Activated CD8-positive, alpha-beta memory T cell treated with anti-CD3 and anti-CD28 coated beads for 36 hours (primary cell): ENCODE measurements around the gene MAP3K9. TPM values are rescaled to one million over a fixed set of nuclear protein-coding genes. Genes with fewer than 3 reads are reported as not detected.
"Not testable (repeated sequence)": the region's sequence is repeated elsewhere in the genome, so short reads cannot be mapped to it uniquely, and the experiment has no call there.

ENCODE experiments used
- CTCF ChIA-PET: fragments of 350-600 bp; sonication (Branson Sonifier 250); formaldehyde crosslinking; loops from one replicate; lab custom pipeline; 2021; ENCODE audit warnings: antibody characterized with exemption; lab: Charles Lee
- POLR2A ChIA-PET: fragments of 350-600 bp; sonication (Branson Sonifier 250); formaldehyde crosslinking; loops from one replicate; lab custom pipeline; 2021; ENCODE audit warnings: antibody characterized with exemption; lab: Charles Lee
- total RNA-seq, 2 experiments: library from RNA; stranded (reverse); gene quantifications; one replicate each; pipeline ENCODE4 v1.2.3, GENCODE V29; 2021

Gene MAP3K9
- 1 to 10 TPM; 5.5 to 5.7 TPM for total RNA-seq

- POLR2A ChIA-PET = interaction anchor here (0.7 to 2.0 kb wide), 7 partner anchors 10 to 209 kb away, joined by 3 to 7 read pairs (median 4); partner anchors contain the start of gene PCNX1
- CTCF ChIA-PET = interaction anchor here (0.7 to 3.4 kb wide), 7 partner anchors 9 to 187 kb away, joined by 3 to 22 read pairs (median 4); no protein-coding TSS in a partner anchor
Observed at GRCh38 chr14:70809225-70810219, at the start of gene MAP3K9. Gene MAP3K9, minus strand, starts transcription at chr14:70809513. Its CDS starts 342 bp downstream, at chr14:70809171.

DNA sequence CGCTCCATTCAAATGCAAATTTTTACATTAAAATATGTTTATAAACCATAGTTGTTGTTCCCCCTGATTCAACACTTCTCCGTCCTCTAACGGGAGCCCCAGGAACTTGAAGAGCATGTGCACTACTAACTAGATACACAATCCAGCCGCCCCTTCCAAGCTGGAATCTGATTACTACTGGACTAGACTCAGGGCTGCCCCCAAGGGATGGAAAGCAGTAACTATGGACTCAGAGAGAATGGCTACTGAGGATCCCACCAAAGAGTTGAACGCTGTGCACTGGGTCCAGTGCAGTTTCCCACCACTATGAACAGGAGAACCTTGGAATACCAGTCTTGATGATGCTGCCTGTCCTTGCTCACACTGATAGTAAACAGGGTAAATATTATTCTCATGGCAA, 49.3 kb upstream of the MAP3K9 start:
- CTCF ChIA-PET = no interaction called here

DNA sequence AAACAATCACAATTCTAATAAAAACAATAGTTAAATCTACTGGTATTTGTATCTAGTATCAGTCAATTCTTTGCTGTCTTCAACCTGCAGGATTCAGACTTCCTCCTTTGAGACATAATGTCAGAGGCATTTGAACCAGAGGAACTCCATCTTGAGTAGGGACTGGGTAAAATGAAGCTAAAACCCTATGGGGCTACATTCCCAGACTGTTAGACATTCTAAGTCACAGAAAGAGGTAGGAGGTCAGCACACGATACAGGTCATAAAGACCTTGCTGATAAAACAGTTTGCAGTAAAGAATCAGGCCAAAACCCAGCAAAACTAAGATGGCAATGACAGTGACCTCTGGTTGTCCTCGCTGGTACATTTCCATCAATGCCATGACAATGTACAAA, 48.2 kb upstream of the MAP3K9 start:
- CTCF ChIA-PET = no interaction called here
- POLR2A ChIA-PET = interaction anchor here (1.6 kb wide), 1 partner anchor 50 kb away, joined by 5 read pairs; the partner anchor contains the start of gene PCNX1

More for the DNA sequence above, 49.3 kb upstream of the MAP3K9 start:
- POLR2A ChIA-PET = no interaction called here

DNA sequence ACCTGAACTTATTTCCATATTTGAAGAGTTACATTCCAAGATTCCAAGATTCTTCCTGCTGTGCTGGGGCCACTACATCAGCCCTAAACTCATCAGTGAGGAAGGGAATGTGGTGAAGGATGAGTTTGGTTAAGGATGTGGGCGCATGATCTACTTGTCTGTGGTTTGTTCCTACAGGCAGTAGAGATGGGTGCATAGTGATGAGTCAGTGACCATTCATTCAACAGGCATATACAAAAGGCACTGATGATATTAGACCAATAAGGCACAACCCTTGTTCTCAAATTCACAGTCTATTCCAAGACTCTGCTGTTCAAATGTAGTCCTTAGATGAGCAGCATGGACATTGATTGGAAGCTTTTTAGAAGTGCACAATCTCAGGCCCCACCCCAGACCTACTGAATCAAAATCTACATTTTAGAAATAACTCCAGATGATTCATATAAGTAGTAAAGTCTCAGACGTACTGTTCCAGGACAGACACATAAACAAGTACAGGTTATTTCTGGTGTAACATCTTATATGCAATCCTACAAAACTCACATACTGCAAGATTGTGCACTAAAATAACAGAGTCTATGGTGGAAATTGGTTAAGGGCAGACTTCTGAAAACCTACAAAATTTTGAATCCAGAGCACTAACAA, 47.7 kb upstream of the MAP3K9 start:
- POLR2A ChIA-PET = interaction anchor here (1.6 kb wide), 1 partner anchor 50 kb away, joined by 5 read pairs; the partner anchor contains the start of gene PCNX1
- CTCF ChIA-PET = no interaction called here

GRCh38 chr14:70855486-70855885, 46.2 kb upstream of the MAP3K9 start:
- POLR2A ChIA-PET = no interaction called here
- CTCF ChIA-PET = no interaction called here

- POLR2A ChIA-PET, CTCF ChIA-PET: not testable (repeated sequence)
Observed at GRCh38 chr14:70853658-70854057, 44.3 kb upstream of the MAP3K9 start.

GRCh38 chr14:70847406-70848090, 38.2 kb upstream of the MAP3K9 start:
- CTCF ChIA-PET = no interaction called here
- POLR2A ChIA-PET = no interaction called here

- ChIA-PET POLR2A (no interaction called here), CTCF (no interaction called here)
Observed at GRCh38 chr14:70845601-70846000, 36.3 kb upstream of the MAP3K9 start.

DNA sequence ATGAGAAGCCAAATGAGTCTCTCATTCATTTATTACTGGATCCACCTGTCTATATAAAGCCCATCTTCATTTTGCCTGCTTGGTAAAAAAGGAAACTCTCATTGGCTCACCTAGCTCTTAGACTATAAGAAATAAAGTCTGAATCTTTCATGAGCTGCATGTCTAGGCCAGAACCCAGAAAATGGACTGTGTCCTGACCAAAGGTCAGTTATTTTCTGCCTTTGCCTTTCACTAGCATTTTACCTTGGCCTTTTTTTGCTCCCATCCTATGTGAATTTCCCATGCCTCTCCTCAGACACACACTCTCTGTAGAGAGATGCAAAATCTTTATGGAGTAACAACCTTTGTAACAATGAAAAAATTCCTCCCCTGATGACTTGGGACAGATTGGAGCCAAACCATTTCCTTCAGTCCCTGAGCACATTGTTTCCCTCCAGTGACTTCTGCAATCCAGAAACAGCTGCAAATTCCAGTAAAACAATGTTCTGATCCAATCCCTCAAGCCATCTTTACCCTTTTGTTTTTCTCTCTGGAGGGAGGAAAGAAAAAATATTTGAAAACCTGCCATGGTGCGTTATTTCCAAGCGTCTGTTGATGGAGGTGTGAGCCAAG, 33.6 kb upstream of the MAP3K9 start:
- POLR2A ChIA-PET = no interaction called here
- CTCF ChIA-PET = no interaction called here

DNA sequence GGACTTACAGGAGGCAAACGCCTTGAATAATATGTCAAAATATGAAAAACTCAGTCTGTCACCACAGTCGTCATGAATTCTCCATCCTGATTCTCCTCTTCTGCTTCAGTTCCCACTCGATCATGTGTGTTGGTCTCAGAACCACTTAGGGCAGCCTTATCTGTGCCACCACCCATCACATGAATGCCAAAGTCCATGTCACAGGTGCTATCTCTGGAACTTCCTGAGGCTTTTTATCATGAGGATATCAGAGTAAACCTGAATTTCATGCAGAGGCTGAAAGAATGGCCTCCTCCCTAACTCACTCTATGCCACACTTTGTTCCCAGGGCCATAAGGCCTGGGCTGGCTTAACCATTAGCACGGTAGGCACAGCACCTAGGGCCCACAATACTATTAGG, 28.8 kb upstream of the MAP3K9 start:
- ChIA-PET CTCF (no interaction called here), POLR2A (no interaction called here)

DNA sequence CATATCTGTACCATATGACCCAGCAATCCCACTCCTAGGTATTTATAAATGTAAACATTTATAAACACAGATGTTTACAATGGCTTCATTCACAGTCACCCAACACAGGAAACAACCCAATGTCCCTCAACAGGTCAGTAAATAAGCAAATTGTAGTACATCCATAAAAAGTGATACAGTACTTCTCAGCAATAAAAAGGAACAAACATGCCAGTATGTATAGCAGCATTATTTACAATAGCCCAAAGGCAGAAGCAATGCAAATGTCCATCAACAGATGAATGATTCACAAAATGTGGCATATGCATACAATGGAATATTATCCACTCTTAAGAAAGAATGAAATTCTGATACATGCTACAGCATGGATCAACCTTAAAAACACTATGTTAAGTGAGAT, 27.6 kb upstream of the MAP3K9 start:
- POLR2A ChIA-PET = no interaction called here

DNA sequence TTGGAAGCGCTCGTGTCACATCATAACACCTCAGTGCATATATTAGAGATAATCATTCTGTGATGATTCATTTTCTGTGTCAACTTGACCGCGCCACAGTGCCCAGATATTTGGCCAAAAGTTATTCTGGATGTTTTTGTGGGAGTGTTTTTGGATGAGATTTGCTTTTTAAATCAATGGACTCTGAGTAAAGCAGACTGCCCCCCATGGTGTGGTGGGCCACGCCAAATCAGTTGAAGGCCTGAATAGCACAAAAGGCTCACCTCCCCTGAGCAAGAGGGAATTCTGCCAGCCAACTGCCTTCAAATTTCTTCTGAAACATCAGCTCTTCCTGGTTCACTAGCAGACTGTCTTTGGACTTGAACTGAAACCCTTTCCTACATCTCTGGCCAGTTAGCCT, 24.6 kb upstream of the MAP3K9 start:
- POLR2A ChIA-PET = no interaction called here
- CTCF ChIA-PET = no interaction called here

More for the DNA sequence above, 27.6 kb upstream of the MAP3K9 start:
- CTCF ChIA-PET = no interaction called here

GRCh38 chr14:70832561-70833305, 23.4 kb upstream of the MAP3K9 start:
- ChIA-PET CTCF (no interaction called here), POLR2A (no interaction called here)

GRCh38 chr14:70830998-70831781, 21.9 kb upstream of the MAP3K9 start:
- POLR2A ChIA-PET = interaction anchor here (0.8 kb wide), 1 partner anchor 54 kb away, joined by 3 read pairs; no protein-coding TSS in a partner anchor
- CTCF ChIA-PET = no interaction called here

GRCh38 chr14:70828188-70828587, 18.9 kb upstream of the MAP3K9 start:
- POLR2A ChIA-PET = no interaction called here
- CTCF ChIA-PET = interaction anchor here (1.3 kb wide), 1 partner anchor 11 kb away, joined by 6 read pairs; no protein-coding TSS in a partner anchor

GRCh38 chr14:70827752-70828151, 18.4 kb upstream of the MAP3K9 start:
- POLR2A ChIA-PET = no interaction called here
- CTCF ChIA-PET = interaction anchor here (0.7 to 1.3 kb wide), 2 partner anchors 10 to 169 kb away, joined by 3 to 6 read pairs; no protein-coding TSS in a partner anchor

DNA sequence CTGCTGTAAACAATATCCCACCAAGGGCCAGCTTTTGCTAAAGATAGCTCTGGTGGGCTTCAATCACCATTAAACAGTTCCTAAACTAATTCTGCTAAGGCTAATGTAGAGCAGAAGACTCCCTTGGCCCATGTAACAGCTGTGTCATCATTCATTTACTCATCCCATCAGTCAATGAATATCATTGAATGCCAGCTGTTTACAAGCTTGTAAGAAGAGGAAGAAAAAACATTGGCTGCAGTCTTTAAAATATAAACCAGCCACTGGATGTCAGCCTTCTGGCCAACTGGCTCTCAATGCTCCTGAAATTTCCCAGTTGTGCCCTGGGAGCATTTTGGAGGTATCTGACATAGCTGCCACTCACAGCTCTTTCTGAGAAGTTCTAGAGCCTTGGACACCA, 18.0 kb upstream of the MAP3K9 start:
- POLR2A ChIA-PET = no interaction called here
- CTCF ChIA-PET = interaction anchor here (0.7 to 1.3 kb wide), 2 partner anchors 10 to 169 kb away, joined by 3 to 6 read pairs; no protein-coding TSS in a partner anchor
